Activated T-helper 9 cell treated with anti-CD3 and anti-CD28 coated beads, Interleukin-2, amount 50 U/mL, for 16 hours (primary cell): ENCODE results near the gene SNAPC5.
"Not testable (repeated sequence)": the region's sequence is repeated elsewhere in the genome, so short reads cannot be mapped to it uniquely, and the experiment has no call there.

Source experiments
- DNase-seq: peaks from one replicate; pipeline ENCODE4 v3.0.0-alpha.2; 2020; ENCODE audit warnings: low read depth

SNAPC5 gene, protein sequence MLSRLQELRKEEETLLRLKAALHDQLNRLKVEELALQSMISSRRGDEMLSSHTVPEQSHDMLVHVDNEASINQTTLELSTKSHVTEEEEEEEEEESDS

DNA sequence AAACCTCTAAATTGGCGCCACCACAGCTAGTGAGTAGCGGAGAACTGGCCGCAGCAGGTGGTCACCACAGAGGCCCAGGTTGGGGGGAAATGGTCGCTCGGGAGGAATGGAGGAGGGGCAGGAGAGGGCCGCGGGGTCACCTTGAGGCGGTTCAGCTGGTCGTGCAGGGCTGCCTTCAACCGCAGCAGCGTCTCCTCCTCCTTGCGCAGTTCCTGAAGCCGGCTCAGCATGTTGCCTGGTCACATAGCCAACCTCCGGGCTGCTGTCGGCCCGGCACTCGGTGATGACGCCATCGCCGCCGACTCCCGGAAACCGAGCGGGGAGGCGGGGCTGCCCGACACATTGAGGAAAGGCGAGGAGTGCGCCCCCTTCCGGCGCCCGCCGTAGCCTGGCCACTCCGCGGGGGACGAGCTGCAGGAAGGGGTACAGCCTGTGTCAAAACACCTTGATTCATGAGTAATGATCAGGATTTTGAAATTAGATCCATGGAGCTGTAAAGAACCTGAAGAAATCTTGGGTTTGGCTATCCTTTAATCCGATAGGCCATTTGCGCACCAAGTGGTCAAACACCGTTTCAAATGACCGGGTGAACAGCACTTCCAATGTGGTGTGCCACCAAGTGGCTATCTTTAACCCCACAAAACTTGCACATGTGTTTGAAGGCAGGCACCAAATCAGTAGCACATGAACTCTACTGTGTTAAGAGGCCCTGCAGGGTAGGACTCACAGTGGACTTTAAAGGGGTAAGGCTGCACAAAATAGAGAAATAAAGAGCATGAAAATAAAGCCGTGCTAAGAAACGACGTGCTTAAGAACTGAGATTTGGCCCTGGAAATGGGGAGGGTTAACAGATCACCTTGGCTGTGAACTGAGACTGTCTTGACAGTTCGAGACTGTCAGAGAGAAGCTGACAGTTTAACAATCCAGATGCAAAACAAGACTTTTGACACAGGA, at the start of gene SNAPC5:
TSS of gene SNAPC5 (minus strand) at position 261 of the 954 bp plus-strand sequence. CDS start at position 230, 31 bp downstream.
- DNase-seq: peak; percentile 96

DNA sequence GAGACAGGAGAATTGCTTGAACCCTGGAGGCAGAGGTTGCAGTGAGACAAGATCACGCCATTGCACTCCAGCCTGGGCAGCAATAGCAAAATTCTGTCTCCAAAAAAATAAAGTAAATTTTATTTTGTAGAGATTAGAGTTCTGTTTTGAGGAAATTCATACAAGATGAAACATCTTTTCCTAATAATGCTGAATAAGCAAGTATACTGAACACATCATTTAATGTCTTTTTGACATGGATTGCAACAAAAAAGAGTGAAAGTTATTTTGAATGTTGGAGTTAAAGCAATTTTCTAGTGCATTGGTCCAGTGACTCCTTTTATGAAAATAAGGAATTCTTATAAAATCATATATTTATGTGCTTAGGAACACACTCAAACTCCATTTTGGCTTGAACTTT, 47.7 kb upstream of the SNAPC5 start:
- DNase-seq: no peak

DNA sequence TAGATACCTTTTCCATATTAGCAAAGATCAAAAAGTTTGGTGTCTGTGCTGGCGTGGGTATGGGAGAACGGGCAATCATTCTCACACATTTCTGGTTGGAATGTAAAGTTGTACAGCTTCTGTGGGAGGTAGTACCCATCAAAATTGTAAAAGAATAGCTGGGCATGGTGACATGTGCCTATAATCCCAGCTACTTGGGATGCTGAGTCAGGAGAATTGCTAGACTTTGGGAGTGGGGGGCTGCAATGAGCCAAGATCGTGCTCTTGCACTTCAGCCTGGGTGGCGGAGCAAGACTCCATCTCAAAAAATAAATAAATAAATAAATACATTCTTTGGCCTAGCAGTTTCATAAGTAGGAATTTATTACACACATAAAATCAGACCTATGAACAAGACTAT, 45.3 kb upstream of the SNAPC5 start:
- DNase-seq: no peak

DNA sequence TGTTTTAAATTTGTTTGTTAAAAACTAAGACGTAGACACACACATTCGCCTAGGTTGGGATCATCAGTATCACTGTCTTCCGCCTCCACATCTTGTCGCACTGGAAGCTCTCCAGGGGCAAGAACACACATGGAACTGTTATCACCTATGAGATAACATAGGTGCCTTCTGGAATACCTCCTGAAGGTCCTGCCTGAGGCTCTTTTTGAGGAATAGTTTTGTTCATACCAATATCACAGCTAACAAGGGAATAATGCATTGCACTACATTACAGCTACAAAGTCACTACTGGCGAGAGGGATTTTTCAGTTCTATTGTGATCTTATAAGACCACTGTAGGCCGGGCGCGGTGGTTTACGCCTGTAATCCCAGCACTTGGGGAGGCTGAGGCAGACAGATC, 37.5 kb upstream of the SNAPC5 start:
- no peak for DNase-seq

DNA sequence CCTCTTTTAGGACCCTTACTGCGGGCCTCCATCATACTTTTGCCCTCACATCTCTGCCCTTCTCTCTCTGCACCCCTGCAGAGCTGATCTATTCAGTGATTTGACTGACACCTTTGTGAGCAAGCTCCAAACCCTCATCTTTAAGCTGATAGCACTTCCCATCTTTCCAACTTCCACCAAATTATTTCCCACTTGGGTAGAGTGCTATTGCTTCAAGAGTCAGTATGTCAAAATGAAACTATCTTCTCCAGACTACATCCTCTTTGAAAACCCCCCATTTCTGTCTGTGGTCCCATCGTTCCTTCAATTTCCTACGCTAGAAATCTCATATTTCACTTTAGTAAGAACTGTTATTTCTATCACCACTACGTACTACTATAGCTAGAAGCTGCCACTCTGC, 27.3 kb upstream of the SNAPC5 start:
- no peak for DNase-seq

DNA sequence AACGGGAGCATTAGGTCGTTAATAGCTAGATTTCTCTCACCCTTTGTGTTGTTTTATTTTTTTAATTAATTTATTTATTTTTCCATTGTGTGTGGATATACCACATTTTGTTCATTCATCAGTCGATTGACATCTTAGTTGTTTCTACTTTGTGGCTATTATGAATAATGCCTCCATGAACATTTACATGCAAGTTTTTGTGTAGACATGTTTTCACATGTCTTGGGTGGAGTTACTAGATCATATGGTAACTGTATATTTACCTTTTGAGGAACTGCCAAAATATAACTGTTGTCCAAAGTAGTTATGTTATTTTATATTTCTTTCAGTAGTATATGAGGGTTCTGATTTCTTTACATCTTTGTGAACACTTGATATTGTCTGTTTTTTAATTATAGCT, 26.4 kb upstream of the SNAPC5 start:
- DNase-seq: no peak

DNA sequence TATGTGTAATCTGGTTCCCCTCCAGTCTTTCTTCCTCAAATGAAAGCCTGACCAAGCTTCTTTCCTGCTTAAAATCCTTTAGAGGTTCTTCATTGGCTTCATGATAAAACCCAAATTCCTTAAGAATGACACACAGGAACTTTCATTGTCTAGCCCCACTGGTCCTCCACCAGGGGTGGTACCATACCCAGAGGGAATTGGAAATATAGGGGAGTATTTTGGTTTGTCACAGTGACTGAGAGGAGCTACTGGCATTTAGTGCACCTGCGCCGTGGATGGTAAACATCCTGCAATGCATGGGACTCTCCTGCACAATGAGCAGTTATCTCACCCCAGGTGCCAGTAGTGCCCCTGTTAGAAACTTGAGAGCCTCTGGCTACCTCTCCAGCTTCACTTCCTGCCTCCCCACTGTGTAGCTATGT, 18.4 kb upstream of the SNAPC5 start:
- DNase-seq: no peak

DNA sequence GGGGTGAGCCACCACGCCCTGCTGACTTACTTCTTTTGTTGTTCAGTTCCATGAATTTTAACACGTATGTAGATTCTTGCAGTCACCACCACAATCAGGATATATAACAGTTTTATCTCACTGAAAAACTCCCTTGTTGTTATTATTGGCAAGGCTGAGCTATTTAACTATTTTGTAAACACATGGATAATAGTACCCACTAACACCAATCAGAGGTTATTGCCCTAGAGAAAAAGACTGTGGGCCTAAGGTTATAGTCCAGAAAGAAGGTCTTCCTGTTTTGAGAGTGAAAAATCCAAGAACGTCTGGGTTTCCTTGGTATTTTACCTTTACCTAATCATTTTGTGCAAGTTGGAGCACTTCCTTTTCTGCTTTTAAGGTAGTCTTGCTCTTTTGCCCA, 17.0 kb upstream of the SNAPC5 start:
- no peak for DNase-seq

DNA sequence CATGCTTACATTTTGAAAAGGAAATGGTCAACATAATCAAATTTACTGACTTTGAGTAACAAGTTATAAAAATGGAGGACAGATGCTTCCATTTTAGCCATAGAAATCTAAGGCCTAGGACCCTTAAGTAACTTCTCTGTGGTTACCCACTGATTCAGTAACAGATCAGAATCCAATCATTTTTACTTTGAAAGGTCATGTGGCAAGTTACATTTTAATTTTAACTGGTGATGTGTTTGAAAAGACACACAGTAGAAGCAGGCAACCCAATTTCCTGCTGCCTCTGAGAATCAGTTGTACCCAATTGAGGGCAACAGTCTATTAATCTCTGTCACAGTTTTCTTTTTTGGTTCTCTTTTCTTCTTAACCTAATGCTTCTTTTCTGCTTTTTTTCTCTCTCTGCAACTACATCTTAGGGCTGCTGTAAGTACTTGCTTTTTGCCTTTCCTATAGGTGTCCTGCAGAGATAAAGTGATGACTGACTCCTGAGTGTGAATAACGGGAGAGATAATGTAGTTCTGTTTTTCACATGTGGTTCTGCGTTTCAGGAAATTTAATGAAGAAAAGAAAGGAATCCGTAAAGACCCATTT, 10.8 kb upstream of the SNAPC5 start:
- no peak for DNase-seq

DNA sequence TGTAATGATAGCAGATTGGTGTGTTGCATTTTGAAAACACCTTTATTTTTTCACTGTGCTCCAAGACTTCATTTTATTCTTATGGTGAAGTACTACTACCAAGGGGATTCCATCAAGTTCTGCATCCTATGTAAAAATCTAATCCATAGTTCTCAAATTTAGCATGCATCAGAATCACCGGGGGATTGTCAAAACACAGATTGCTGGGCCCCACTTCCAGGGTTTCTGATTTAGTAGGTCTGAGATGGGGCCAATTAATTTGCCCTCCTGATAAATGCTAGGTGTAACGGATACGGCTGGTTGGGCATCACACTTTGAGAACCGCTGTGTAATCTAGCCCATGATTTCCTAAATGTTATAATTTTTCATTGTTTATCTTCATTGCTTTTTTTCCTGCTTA, 8.3 kb upstream of the SNAPC5 start:
- no peak for DNase-seq

DNA sequence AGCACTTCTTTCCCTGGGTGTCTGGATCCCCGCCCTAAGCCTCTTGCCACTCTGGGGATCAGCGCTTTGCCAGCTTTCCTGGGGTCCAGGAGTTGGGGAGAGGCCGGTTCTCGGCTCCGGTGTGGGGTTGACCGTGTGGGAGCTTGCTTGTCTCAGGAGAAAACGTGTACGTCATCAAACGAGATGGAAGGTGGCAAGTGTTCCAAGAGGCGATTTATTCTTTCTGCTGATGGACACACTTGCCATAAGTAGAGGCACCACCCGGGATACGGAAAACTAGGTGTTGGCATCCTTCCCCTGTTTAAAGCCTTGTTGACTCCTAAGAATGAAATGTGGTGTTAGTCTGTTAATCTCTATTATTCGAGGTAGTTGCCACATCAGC, 7.9 kb upstream of the SNAPC5 start:
- no peak for DNase-seq

DNA sequence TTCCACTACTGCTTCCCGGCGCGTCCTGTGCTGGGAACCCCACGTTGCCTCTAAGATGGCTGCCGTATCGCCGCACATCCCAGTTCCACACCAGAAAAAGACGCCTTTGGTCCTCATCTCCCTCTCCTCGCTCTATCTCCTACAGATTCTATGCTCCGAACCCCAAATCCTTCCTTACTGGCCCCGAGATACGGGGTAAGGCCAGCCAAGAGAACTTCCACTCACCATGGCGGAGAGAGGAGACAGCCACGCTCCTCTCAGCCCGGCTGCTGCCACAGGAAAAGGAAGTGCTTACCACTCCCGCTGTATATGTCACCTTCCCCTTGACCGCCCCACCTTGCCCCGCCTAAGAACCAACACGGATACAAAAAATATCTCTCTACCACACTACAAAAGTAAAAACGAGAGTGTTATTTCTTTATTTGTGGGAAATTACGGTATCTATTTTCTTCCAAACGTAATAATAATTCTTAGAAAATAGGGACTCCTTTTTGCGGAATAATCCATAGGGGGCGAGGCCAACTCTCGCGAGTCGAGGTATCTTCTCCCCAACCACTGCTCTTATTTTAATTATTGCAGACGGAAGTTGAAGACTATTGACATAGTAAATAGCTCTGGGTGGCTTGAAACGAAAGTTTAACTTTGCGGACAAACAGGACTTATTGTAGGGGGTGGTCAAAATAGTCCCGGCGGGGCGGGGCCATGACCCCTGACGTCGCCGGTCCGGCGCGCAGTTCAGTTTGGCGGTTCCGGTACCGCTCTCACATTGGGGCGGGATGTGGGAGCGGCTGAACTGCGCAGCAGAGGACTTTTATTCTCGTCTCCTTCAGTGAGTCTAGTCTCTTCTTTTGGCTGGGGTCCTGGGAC, 7.2 kb upstream of the SNAPC5 start, which contains the start of the genes RPL4 and ZWILCH:
TSS of gene RPL4 (minus strand) at position 293 of the 867 bp plus-strand sequence. CDS start at position 228, 65 bp downstream.
TSS of gene ZWILCH (plus strand) at position 764 of the 867 bp plus-strand sequence. CDS start at position 777, 13 bp downstream.
- DNase-seq: peak; percentile 76

DNA sequence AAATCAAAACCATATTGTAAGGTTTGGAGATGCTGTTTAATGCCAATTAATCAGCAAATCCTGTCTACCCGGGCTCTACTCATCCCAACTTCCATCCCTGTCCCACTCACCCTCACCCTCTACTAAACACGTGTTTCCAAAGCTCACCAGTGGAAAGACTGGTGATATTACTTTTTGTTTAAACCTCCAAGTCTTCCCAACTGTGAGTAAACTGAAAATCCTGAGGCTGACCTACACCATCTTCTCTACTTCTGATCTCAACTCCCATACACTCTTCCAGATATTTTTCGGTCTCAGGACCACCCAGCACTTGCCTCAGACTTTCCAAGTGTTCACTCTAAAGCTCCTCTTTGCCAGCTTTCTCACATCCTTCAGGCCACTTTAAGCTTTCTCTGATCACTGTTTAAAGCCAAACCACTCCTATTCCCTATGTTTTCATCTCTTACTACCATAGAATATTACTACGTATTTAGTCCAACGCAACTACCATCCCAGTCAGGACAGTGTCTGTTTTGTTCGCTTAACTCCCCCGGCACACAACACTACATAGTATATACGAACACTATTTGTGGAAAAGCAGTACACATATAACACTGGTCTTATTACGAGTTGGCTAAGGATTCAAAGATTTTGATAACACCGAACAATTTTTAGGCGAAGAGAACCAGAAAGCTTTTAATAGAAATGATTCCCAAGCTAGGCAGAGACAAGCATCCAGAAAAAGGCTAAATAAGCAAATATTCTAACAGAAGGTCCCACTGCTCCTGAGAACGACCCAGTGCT, 6.4 kb upstream of the SNAPC5 start:
- DNase-seq: no peak

DNA sequence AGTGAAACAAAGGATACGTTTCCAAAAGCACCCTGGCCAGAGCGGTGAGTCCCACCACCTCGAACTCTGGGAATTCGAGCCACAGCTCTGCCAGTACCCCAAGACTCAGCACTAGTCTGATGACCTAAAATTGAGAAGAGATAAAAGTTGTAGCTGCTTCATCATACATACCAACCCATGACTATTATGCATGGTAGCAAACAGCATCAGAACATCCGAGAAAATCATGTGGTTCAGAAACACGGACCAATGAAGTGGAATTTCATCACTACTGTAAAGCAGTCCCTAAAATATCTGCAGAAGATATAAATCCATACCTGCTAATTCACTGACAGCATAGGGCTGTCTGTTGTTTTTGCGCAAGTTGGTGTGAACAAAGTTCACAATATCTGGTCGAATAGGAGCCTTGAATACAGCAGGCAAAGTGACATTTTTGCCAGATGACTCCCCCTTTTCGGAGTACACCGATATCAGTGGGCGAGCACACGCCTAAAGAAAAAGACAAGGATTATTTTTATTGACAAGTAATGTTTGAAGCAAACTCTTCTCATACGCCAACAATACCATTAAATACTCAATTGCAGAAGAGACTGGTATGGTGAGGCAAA, 5.6 kb upstream of the SNAPC5 start:
- DNase-seq: not testable (repeated sequence)

DNA sequence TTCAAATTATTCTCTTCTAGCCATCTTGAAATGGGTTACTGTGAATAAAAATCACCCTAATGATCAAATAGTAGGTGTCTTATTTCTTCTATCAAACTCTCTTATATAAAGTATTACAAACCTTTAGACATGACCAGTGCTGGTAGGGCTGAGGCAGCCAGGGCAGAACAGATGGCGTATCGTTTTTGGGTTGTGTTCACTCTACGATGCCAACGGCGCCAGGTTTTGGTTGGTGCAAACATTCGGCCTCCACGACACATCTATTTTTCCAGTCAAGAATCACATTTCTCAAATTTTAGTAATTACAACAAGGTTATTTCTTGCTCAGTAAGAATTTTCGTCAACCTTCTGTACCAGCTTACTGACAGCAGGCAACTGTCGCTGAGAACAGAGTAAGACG, 4.9 kb upstream of the SNAPC5 start:
- no peak for DNase-seq

DNA sequence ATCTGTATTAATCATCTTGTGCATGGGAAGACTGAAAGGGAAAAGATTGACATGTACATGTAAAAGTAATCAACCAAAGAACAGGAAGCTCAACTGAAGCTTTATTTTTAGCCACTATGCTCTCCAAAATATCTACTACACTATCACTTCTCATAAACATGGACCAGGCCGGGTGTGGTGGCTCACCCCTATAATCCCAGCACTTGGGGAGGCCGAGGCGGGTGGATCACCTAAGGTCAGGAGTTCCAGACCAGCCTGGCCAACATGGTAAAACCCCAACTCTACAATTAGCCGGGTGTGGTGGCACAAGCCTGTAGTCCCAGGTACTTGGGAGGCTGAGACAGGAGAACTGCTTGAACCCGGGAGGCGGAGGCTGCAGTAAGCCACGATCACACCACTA, 2.8 kb upstream of the SNAPC5 start:
- not testable (repeated sequence) for DNase-seq

DNA sequence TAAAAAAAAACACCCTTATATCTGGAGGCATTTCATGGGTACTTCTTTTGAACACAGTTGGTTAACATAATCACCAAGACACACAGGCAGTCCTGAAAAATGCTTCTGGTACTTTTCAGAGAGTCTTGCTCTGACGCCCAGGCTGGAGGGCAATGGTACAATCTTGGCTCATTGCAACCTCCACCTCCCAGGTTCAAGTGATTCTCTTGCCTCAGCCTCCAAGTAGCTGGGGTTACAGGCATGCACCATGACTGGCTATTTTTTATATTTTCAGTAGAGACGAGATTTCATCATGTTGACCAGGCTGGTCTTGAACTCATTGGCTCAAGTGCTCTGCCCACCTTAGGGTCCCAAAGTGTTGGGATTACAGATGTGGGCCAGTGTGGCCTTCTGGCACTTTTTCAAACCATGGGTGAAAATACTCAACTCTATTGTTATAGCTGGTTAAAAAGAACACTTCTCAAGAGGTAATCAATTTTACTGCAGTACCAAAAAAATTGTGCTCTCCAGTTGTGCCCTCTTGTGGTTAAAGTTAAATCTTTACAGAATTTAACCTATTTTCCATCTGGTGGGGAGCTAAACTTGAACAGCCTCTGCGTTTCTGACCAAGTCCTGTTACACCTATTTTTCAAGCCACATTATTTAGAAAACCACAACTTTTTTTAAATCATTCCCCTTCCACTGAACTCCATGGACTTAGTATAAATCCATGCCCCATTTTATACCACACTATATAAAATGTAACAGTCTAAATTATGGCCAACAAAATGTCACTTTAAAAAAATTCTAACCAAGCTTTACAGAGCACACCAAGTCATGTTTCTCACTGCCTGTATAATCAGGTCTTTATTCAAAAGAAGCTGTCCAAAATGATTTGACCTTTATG, 1.2 kb upstream of the SNAPC5 start:
- no peak for DNase-seq

DNA sequence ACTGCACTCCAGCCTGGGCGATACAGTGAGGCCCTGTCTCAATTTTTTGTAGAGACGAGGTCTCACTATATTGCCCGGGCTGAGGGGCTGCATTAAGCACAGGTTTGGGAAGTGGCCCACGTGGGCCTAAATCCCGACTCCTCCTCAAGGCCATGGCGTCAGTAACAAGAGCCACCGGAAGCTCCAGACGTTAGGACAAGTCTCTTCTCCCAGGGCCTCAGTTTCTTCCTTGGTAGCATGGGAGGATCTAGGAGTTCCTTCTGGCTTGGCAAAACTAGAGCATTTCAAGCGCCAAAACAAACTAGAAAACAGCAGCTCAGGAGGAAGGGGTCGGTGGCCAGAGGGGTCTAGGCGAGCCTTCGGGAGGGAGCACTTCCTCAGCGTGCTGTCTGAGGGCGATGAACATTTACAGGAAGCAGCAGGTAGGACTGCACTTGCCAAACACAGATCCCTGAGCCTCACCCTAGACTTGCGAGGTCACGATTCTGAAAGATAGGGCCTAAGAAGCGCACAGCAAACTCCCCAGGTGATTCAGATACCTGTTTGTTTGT, 536 bp downstream of the SNAPC5 start:
- no peak for DNase-seq

DNA sequence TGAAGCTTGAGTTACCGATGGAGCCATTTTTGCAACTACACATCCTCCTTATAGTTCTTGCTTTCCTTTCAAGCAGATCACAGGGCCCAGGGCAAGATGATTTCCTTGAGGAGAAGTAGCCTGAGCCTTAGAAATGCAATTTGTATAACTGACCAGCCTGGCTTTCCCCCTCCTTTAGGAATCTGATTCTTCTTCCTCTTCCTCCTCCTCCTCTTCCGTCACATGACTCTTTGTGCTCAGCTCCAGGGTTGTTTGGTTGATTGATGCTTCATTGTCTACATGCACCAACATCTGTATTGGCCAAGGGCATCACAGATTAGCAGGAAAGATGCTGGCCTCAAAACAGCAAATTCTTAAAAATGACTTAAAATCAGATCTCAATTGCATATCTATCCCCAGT, 3.3 kb downstream of the SNAPC5 start:
- no peak for DNase-seq
